Activated CD8-positive, alpha-beta T cell treated with anti-CD3 and anti-CD28 coated beads, Interleukin-2, amount 10 ng/mL, durations not matched to agents 7 days and 5 days (primary cell): ENCODE results near the gene CCDC201. TPM values are rescaled to one million over a fixed set of nuclear protein-coding genes. Genes with fewer than 3 reads are reported as not detected.

Experiments
- ATAC-seq: fragments of 150-1000 bp; cut with Tn5 transposase; one replicate; pipeline ENCODE4 v1.10.0; 2021; ENCODE audit warnings: moderate library complexity
- CTCF ChIA-PET: fragments of 350-600 bp; sonication (Branson Sonifier 250); formaldehyde crosslinking; loops from one replicate; lab custom pipeline; 2021; ENCODE audit warnings: antibody characterized with exemption; lab: Charles Lee
- POLR2A ChIA-PET: fragments of 350-600 bp; sonication (Branson Sonifier 250); formaldehyde crosslinking; loops from one replicate; lab custom pipeline; 2021; ENCODE audit warnings: antibody characterized with exemption; lab: Charles Lee
- DNase-seq: peaks from one replicate; pipeline ENCODE4 v3.0.0-alpha.2; 2020
- H3K27ac Mint-ChIP-seq: one replicate; pipeline ENCODE4 v1.8.0; 2021; ENCODE audit warnings: mild to moderate bottlenecking, mixed read lengths
- H3K27me3 Mint-ChIP-seq: one replicate; pipeline ENCODE4 v1.8.0; 2021; ENCODE audit warnings: low read depth, mixed read lengths
- H3K36me3 Mint-ChIP-seq: one replicate; pipeline ENCODE4 v1.8.0; 2021; ENCODE audit warnings: low read depth, mixed read lengths
- H3K4me1 Mint-ChIP-seq: one replicate; pipeline ENCODE4 v1.8.0; 2021; ENCODE audit warnings: low read depth, mixed read lengths
- H3K4me3 Mint-ChIP-seq: one replicate; pipeline ENCODE4 v1.8.0; 2021; ENCODE audit warnings: mild to moderate bottlenecking, mixed read lengths
- H3K9me3 Mint-ChIP-seq: one replicate; pipeline ENCODE4 v1.8.0; 2022; ENCODE audit warnings: mixed read lengths; ENCODE audit not compliant: insufficient read depth
- total RNA-seq, 2 experiments: library from RNA; stranded (reverse); gene quantifications; one replicate each; pipeline ENCODE4 v1.2.3, GENCODE V29; 2021

Gene CCDC201
- not detected for total RNA-seq

GRCh38 chr7:45873035-45873354 is at the start of gene CCDC201:
TSS of gene CCDC201 (minus strand) at chr7:45873082. CDS start at chr7:45873007, 75 bp downstream.
- Mint-ChIP-seq H3K4me3 (no peak within 1 kb of the TSS), H3K36me3 (no peaks in the 10 kb centered on the region), H3K9me3 (no peaks in the 10 kb centered on the region), H3K27me3 (peaks cover 7% of the 10 kb centered on the region), H3K4me1 (no peaks in the 10 kb centered on the region), H3K27ac (no peak within 1 kb of the TSS)
- ChIA-PET POLR2A (no interaction called here), CTCF (no interaction called here)
- DNase-seq (no peak), ATAC-seq (no peak)

- ATAC-seq = no peak
- DNase-seq = no peak
- peak overlapping the region; percentile 51 for H3K27ac Mint-ChIP-seq
- H3K27me3 Mint-ChIP-seq = peaks cover 60% of the 10 kb centered on the region
- peaks cover 35% of the 10 kb centered on the region for H3K4me1 Mint-ChIP-seq
- CTCF ChIA-PET = interaction anchor here (0.7 to 3.1 kb wide), 16 partner anchors 9 to 1171 kb away, joined by 3 to 22 read pairs (median 6); no protein-coding TSS in a partner anchor
- peak overlapping the region; percentile 38 for H3K4me3 Mint-ChIP-seq
- no peaks in the 10 kb centered on the region for H3K9me3 Mint-ChIP-seq
- POLR2A ChIA-PET = no interaction called here
- peaks cover 2% of the 10 kb centered on the region for H3K36me3 Mint-ChIP-seq
Observed at GRCh38 chr7:45921699-45922519, 49.0 kb upstream of the CCDC201 start.

GRCh38 chr7:45921381-45921698 is 48.5 kb upstream of the CCDC201 start:
- H3K27ac Mint-ChIP-seq = no peak overlapping the region
- CTCF ChIA-PET = interaction anchor here (2.7 kb wide), 1 partner anchor 18 kb away, joined by 11 read pairs; no protein-coding TSS in a partner anchor
- H3K4me1 Mint-ChIP-seq = peaks cover 35% of the 10 kb centered on the region
- no peaks in the 10 kb centered on the region for H3K9me3 Mint-ChIP-seq
- ATAC-seq (no peak), DNase-seq (no peak)
- H3K4me3 Mint-ChIP-seq = peak overlapping the region; percentile 38
- POLR2A ChIA-PET = no interaction called here
- H3K36me3 Mint-ChIP-seq = peaks cover 2% of the 10 kb centered on the region
- H3K27me3 Mint-ChIP-seq = peaks cover 60% of the 10 kb centered on the region

GRCh38 chr7:45920502-45921380 is 47.9 kb upstream of the CCDC201 start, which contains the start of gene IGFBP3:
TSS of gene IGFBP3 (minus strand) at chr7:45921272. CDS start at chr7:45921140, 132 bp downstream.
- Mint-ChIP-seq H3K27me3 (peaks cover 66% of the 10 kb centered on the region), H3K4me1 (peaks cover 41% of the 10 kb centered on the region), H3K4me3 (peak within 1 kb of the TSS; percentile 40), H3K36me3 (peaks cover 2% of the 10 kb centered on the region), H3K27ac (no peak within 1 kb of the TSS), H3K9me3 (no peaks in the 10 kb centered on the region)
- ChIA-PET CTCF (interaction anchor here (2.0 to 2.7 kb wide), 2 partner anchors 19 to 30 kb away, joined by 4 to 11 read pairs; no protein-coding TSS in a partner anchor), POLR2A (no interaction called here)
- no peak for DNase-seq
- peak; percentile 34 for ATAC-seq

GRCh38 chr7:45919993-45920459 is 47.1 kb upstream of the CCDC201 start:
- Mint-ChIP-seq H3K27ac (no peak overlapping the region), H3K9me3 (no peaks in the 10 kb centered on the region), H3K4me3 (peak overlapping the region; percentile 40), H3K27me3 (peaks cover 63% of the 10 kb centered on the region), H3K4me1 (peaks cover 41% of the 10 kb centered on the region), H3K36me3 (peaks cover 2% of the 10 kb centered on the region)
- ChIA-PET POLR2A (no interaction called here), CTCF (interaction anchor here (2.0 kb wide), 1 partner anchor 29 kb away, joined by 4 read pairs; no protein-coding TSS in a partner anchor)
- DNase-seq = no peak
- ATAC-seq = no peak

GRCh38 chr7:45919231-45919784 is 46.4 kb upstream of the CCDC201 start:
- POLR2A ChIA-PET = no interaction called here
- Mint-ChIP-seq H3K27ac (no peak overlapping the region), H3K27me3 (peaks cover 58% of the 10 kb centered on the region), H3K4me3 (no peak overlapping the region), H3K4me1 (peaks cover 41% of the 10 kb centered on the region), H3K9me3 (no peaks in the 10 kb centered on the region), H3K36me3 (peaks cover 2% of the 10 kb centered on the region)
- DNase-seq (no peak), ATAC-seq (no peak)
- CTCF ChIA-PET = interaction anchor here (0.6 to 2.0 kb wide), 3 partner anchors 15 to 1169 kb away, joined by 3 to 4 read pairs (median 3); no protein-coding TSS in a partner anchor

GRCh38 chr7:45918556-45918955 is 45.7 kb upstream of the CCDC201 start:
- Mint-ChIP-seq H3K4me1 (peaks cover 41% of the 10 kb centered on the region), H3K9me3 (no peaks in the 10 kb centered on the region), H3K36me3 (peaks cover 2% of the 10 kb centered on the region), H3K4me3 (no peak overlapping the region), H3K27ac (no peak overlapping the region), H3K27me3 (peaks cover 54% of the 10 kb centered on the region)
- ChIA-PET CTCF (interaction anchor here (0.6 to 2.0 kb wide), 4 partner anchors 16 to 1335 kb away, joined by 3 to 5 read pairs (median 4); no protein-coding TSS in a partner anchor), POLR2A (no interaction called here)
- no peak for DNase-seq
- no peak for ATAC-seq

- no peak overlapping the region for H3K4me3 Mint-ChIP-seq
- H3K36me3 Mint-ChIP-seq = peaks cover 2% of the 10 kb centered on the region
- H3K27me3 Mint-ChIP-seq = peaks cover 47% of the 10 kb centered on the region
- ATAC-seq (peak; percentile 69), DNase-seq (peak; percentile 81)
- no peak overlapping the region for H3K27ac Mint-ChIP-seq
- peaks cover 32% of the 10 kb centered on the region for H3K4me1 Mint-ChIP-seq
- ChIA-PET POLR2A (no interaction called here), CTCF (interaction anchor here (0.7 to 1.4 kb wide), 5 partner anchors 19 to 1336 kb away, joined by 3 to 6 read pairs (median 4); no protein-coding TSS in a partner anchor)
- H3K9me3 Mint-ChIP-seq = no peaks in the 10 kb centered on the region
Observed at GRCh38 chr7:45917658-45918057, 44.8 kb upstream of the CCDC201 start.

GRCh38 chr7:45917064-45917463 is 44.2 kb upstream of the CCDC201 start:
- Mint-ChIP-seq H3K4me3 (no peak overlapping the region), H3K27me3 (peaks cover 41% of the 10 kb centered on the region), H3K36me3 (peaks cover under 1% of the 10 kb centered on the region), H3K27ac (no peak overlapping the region), H3K9me3 (no peaks in the 10 kb centered on the region), H3K4me1 (peaks cover 26% of the 10 kb centered on the region)
- ChIA-PET POLR2A (interaction anchor here (0.7 kb wide), 1 partner anchor 91 kb away, joined by 3 read pairs; no protein-coding TSS in a partner anchor), CTCF (interaction anchor here (1.2 to 1.3 kb wide), 2 partner anchors 19 to 652 kb away, joined by 4 read pairs; no protein-coding TSS in a partner anchor)
- DNase-seq (no peak), ATAC-seq (no peak)

- Mint-ChIP-seq H3K4me3 (no peak overlapping the region), H3K4me1 (peaks cover 19% of the 10 kb centered on the region), H3K27ac (no peak overlapping the region), H3K9me3 (no peaks in the 10 kb centered on the region), H3K36me3 (no peaks in the 10 kb centered on the region), H3K27me3 (peaks cover 33% of the 10 kb centered on the region)
- POLR2A ChIA-PET = interaction anchor here (0.9 kb wide), 1 partner anchor 46 kb away, joined by 3 read pairs; no protein-coding TSS in a partner anchor
- CTCF ChIA-PET = no interaction called here
- DNase-seq = no peak
- no peak for ATAC-seq
Observed at GRCh38 chr7:45915606-45916005, 42.7 kb upstream of the CCDC201 start.

- peaks cover 28% of the 10 kb centered on the region for H3K27me3 Mint-ChIP-seq
- CTCF ChIA-PET = no interaction called here
- ATAC-seq = no peak
Observed at GRCh38 chr7:45914911-45915310, 42.0 kb upstream of the CCDC201 start.

More at GRCh38 chr7:45914911-45915310, 42.0 kb upstream of the CCDC201 start:
- Mint-ChIP-seq H3K36me3 (no peaks in the 10 kb centered on the region), H3K9me3 (no peaks in the 10 kb centered on the region), H3K4me1 (peaks cover 14% of the 10 kb centered on the region), H3K4me3 (no peak overlapping the region), H3K27ac (no peak overlapping the region)
- DNase-seq = no peak
- POLR2A ChIA-PET = no interaction called here
